ENCODE data around the gene ETF1.

DNA sequence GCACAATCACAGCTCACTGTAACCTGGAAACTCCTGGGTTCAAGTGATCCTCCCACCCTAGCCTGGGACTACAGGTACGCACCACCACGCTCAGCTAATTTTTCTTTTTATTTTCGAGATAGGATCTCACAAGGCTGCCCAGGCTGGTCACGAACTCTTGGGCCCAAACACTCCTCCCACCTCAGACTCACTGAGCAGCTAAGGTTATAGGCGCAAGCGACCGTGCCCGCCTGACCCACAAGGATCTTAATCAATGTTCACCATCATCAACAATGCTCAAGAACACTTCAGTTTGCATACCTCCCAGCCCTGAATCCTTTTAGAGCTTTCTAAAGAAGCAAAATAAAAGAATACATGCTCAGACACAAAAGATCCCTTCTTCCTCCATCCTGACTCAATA, 13.2 kb downstream of the ETF1 start:
- TF ChIP-seq CTCF (IDR thresholded peaks at IDR 0.05; ENCODE audit: insufficient read depth, low read depth, low read length) (no peak), EZH2 (IDR thresholded peaks at IDR 0.05; ENCODE audit: insufficient read depth, low read length) (no peak)

All from astrocyte (in vitro differentiated cells and primary cell).